NT2/D1 (cell line): ENCODE results near the gene FFAR2.

Source experiments
- SUZ12 ChIP-seq: IDR thresholded peaks from 2 replicates; pipeline ENCODE4 v1.6.1; 2011; ENCODE audit not compliant: insufficient read length, insufficient read depth; ENCODE audit errors: extremely low read depth
- YY1 ChIP-seq: IDR thresholded peaks from 2 replicates; pipeline ENCODE4 v1.6.1; 2011; ENCODE audit not compliant: insufficient read length, insufficient read depth
- ZNF274 ChIP-seq: IDR thresholded peaks from 2 replicates; pipeline ENCODE4 v1.6.1; 2011; ENCODE audit warnings: mild to moderate bottlenecking, low read depth, low read length

DNA sequence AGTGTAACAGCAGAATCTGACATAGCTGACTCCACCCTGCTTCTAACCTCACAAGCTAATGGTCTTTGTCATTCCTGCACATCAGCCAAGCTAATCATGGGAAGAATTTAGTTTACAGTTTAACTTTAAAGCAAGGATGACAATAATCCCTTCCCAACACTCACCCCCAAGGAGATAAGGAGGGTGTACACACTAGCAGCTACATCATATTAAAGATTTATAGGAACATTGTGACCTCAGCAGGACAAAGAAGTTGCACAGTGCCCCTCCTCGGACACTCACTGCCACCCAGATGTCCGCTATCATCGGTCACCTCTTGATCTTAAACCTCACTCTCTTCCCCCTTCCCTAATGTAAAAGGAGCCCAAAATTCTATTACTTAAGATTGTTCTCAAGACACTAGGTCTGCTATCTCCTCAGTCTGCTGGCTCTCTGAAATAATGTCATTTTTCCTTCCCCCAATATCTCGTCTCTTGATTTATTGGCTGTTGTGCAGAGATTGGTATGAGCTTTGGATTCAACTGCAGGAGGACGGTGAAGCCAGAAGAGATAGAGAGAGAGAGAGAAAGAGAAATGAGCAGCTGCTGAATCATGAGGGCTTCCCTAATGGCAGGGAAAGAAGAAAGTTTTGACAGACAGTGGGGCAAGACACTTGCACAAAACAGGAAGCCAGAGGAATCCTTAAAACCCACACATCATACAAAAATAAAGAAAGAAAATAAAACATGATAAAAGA, 17.5 kb upstream of the FFAR2 start:
- TF ChIP-seq ZNF274, result no peak
- TF ChIP-seq SUZ12, result no peak
- TF ChIP-seq YY1, result no peak
